CMK (cell line): ENCODE results near the gene SSRP1.

Experiments
- DNase-seq: peaks from one replicate; pipeline ENCODE4 v3.0.0-alpha.2; 2010; ENCODE audit warnings: low read depth

SSRP1 gene

DNA sequence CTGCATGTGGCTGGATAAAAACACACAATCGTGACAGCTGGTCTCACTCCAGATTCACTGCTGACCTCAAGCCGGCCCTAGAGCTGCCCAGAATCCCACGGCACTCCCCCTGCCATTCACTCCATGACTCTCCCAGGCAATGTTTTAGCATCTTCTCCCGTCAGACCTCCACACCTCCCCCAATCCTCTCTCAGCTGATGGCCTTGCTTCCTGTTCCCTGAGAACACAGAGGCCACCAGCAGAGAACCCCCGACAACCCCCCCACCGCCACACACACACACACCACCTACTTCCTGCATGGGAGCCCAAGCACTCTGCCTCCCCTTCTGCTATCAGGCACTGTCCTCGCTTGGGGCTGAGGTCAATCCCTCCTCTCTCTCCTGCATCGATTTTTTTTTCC is 20.2 kb downstream of the SSRP1 start:
- DNase-seq = no peak

DNA sequence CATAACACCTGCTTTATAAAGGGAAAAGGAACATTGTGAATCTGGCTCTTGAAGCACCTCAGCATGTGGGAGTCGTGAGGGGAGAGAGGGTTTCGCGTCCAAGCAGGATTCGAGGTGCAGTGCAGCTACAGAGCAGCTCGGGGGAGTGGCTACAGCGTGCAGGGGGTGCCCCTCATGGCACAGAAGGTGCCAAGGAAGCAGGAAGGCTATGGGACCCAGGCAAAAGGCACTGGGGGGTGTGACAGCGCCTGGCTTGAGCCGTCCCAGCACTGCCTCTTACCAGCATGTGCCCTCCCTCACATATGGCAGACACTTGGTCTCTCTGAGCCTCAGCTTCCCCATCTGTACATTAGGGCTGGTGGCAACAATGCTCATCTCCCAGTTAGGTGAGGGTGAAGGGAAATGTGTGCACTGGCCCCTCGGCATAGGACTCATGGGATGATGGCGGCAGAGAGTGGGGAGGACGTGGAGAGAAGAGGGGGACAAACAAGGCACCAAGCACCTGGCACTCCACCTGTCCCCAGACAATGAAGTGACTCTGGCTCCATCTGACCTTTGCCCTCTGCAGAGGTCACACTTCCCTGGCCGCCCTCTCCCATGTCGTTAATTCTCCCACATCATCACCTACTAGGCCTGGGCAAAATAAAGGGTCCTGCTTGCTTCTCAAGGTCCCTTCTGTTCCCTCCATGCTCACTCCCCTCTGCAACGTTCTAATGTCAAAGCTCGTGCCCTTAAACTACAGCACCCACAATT is 21.3 kb downstream of the SSRP1 start:
- no peak for DNase-seq

DNA sequence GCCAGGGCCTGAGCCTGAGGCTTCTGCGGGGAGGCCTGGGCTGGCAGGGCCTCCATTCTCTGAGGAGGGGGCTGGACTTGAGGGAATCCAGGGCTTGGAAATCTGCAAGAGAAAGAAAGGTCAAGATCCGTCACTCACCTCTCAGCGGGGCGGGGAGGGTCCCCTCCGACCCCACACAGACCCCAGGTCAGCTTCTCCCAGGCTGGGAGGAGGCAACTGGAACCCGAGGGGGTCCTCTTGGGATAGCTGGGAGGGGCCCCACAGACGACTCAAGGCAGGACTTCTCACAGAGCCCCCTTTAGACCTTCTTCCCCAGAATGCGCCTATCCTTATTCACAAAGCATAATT is 21.9 kb downstream of the SSRP1 start:
- no peak for DNase-seq

DNA sequence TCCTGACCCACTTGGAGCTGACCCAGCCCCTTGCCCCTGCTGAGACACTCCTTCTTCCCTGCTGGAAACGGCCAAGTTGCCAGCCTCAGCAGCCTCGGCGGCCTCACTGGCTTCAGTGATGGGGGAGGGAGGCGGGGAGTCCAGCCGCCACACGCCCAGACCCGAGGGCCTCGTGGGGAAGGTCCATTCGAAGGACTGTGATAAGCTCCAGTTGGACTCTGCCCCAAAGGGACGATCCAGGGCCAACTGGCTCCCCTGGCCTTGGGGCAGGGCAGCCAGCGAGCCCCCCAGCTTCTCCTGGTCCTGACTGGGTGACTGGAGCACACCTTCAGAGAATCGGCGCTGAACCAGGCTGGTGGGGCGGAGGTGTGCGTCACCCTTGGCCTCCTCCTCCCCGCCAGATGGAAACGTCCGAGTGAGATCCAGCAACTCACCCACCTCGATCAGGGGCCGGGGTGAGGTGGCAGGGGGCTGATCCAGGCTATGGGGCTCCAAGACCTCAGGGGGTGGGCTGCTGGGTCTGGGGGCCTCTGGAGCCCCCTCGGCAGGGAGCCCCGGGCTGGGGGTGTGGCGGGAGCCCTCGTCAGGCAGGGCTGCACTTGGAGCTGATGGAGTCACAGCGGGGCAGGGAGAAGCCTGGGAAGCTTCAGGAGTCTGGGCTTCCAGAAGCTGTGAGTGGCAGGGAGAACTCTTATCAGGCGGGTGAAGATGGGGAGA is 22.5 kb downstream of the SSRP1 start:
- DNase-seq = no peak

DNA sequence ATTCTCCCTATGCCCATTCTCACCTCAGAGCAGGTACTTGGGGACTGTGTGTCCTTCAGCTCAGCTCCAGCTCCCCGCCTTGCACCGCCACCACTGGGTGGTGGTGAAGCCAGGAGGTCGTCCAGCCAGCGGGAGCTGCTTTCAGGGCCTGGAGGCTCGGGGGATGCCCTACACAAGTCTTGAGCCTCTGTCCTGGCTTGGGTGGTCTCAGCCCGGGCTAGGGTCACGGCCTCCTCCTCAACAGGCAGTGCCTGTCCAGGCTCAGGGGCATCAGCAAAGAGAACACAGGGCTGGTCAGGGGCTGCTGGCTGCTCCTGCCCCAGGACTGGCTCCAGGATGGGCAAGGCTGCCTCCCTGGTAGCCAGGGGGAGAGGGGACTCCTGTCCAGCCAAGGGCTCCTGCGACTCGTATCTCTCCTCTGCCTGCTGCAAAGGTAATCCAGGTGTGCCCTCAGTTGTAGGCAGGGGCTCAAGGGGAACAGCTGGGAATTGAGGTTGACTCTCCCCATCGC is 23.1 kb downstream of the SSRP1 start:
- no peak for DNase-seq

DNA sequence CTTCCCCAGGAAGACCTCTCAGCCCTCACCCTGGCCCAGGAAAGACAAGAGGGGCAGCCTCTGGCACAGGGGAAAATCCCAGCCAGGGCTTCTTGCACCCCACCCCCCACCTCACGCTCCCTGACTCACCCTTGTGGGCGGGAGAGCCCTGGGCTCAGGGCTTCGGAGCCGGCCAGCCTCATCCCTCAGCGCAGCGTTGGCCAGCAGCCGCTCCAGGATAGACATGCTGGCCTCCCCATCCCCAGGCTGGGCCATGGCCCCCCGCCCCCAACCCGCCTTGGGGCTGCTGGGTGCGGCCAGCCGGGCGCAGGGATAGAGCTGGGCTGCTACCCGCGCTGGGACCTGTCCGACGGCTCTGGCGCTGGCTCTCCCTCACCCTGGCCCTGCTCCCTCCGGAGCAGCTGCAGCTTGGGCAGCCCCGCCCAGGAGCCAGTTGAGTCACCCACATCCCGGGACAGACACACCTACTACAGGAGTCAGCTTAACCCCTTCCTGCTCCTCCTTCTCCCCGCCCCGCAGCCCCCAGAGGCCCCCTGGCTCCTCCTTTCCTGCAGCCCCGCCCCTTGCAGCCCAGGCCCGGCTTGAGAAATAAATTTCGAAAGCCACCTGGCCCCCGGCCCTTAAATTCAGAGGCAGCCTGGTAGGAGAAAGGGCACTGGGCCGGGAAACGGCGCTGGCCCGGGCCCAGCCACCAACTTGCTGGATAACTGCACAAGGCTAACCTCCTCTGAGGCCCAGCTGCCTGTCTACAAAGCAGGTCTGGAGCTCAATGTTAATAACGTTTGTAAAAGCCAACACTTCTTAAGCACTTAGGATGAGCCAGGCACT is 24.4 kb downstream of the SSRP1 start:
- no peak for DNase-seq

DNA sequence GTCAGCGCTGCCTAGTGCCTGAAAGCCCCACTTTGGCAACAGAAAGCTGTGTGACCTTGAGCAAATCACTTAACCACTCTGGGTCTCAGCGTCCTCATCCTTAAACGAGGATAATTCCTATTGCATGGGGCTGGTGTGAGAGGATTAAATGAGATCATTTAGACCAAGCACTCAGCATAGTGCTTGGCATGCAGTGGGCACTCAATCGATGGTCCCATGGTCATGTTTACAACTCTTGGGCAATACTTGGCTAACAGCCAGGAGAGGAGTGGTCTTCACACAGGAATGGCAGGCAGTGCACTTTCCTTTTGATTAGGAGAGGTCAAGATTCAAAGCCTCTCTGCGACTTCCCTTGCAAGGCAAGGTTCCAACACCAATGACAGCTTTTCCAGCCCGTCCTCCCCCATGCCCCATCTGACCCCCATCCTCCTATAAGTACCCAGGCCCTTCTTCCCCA is 25.0 kb downstream of the SSRP1 start:
- no peak for DNase-seq

DNA sequence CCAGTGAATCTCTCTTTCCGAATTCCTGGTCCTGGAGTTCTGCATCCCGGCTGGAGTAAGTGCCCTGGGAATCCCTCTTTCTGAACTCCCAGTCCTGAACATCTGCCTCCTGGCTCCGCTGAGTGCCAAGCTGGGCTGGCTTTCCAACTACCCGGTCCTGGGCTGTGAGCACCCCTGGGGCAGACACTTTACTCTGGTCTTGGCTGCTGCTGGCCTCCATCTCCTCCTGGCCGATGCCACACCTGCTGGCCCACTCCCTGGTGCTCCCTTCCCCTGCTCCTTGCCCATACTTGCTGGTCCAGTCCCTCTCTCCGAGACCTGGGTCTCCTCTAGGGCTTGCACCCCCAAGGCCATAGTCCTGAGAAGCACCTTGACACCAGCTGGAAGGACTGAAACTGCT is 25.6 kb downstream of the SSRP1 start:
- DNase-seq = no peak

DNA sequence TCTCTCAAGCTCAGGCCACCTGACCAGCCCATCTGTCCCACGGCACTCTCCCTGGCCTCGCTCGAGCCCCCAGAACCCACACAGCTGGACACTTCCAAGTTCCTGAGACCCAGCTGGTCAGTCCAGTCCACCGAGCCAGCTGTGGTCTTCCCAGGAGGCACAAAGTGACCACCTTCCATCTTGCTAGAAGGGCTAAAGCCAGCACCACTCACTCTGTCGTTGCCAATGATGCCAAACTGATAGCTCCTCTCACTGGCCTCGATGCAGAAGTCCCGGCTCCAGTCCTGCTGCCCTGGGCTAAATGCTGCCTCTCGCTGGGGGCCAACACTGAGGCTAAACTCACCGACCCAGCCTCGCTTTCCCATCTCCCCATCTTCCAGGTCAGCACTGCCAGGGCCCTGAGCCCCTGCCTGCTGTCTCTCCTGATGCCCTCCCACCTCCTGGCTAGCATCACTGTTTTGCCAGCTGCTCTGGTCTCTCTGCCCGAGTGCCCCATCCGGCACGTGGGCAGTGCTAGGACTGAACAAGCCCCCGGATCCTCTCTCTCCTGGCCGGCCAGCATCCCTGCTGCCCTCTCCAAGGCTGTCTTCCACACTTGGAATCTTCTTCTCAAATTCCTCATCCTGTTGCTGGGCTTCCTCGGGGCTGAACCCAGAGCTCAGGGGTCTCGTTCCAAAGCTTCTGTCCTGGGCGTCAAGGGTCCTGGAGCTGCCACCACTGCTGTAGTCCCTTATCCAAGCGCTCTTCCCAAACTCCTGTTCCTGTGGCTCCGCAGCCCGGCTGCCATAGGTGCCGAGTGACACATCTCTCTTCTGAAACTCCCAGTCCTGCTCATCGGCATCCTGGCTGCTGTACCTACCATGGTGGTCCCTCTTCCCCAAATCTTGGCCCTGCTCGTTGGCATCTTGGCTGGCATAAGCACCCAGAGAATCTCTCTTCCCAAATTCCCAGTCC is 26.3 kb downstream of the SSRP1 start:
- DNase-seq = no peak

DNA sequence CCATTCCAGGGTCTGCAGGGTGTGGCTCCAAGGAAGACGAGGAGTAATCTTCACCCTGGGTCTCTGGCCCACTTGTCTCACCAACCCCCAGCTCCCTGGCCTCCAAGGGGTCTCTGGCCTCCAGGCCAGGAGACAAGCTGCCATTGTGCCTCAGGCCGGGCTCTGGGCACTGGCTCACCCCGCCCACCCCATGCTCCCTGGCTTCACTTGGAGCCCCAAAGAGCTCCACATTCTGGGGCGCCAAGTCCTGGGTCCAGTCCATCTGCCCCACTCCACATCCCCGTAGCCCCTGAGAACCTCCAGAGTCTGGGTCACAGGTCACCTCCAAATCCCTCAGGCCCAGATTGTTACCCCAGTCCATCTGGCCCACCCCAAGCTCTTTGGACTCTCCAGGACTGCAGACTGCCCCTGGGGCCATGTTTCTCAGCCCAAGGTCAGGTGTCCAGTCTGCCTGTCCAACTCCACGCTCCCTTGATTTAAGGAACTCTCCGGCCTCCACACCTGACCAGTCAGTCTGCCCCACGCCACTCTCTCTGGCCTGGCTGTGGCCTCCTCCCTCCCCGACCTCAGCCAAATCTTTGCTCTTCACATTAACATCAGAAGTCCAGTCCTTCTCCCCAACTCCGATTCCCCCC is 27.1 kb downstream of the SSRP1 start:
- no peak for DNase-seq

DNA sequence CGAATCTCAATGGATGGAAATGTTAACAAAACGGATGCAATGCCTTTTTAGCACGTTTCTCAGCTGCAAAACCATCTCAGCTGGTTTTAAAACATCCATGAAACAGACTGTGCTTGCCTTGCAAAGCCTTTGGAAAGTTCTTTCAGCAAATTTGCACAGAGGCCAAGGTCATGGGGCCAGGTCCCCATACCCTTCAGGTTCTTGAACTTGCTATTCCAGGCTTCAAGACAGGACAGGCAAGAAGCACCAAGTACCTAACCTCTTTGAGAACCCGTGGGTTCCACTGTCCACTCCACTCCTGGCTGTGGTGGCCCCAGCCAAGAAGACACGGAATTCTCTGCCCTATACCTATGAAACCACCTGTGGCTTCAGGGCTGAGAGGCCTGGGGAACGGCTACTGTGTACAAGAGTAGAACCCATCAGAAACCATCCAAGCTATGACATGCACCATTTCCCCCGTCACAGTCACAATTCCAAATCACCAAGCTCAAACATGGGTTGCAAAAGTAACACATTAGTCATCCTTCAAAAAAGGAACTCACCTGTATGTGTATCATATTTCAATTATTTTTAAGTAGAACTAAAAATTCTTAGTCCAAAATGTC is 27.9 kb downstream of the SSRP1 start:
- DNase-seq = no peak

DNA sequence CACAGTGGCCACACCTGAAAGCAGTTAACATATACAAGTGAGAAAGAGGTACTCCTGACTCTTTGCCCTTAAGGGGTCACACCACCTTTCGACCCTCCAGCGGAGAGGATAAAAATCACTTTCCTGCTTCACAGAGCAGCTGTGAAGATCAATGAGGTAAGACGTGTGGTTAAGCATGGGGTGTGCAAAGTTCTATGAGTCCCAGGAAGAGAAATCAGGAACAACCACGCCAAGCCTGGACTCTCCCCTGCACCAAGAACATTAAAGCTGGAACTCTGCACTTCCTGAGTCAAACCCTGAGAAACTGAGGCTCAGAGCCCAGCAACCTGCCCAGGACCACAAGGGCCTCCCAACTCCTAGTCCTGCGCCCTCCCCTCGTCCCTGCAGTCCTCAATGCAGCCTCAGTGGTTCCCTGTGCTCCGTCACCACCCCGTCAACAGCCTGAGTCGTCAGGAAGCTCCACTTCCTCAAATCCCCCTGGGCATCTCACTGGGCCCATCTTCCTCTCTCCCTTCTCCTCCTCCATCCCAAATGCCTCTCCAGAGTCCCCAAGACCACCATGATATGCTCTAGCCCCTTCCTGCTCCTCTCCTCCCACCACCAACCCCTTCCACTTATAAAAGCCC is 28.6 kb downstream of the SSRP1 start:
- no peak for DNase-seq

DNA sequence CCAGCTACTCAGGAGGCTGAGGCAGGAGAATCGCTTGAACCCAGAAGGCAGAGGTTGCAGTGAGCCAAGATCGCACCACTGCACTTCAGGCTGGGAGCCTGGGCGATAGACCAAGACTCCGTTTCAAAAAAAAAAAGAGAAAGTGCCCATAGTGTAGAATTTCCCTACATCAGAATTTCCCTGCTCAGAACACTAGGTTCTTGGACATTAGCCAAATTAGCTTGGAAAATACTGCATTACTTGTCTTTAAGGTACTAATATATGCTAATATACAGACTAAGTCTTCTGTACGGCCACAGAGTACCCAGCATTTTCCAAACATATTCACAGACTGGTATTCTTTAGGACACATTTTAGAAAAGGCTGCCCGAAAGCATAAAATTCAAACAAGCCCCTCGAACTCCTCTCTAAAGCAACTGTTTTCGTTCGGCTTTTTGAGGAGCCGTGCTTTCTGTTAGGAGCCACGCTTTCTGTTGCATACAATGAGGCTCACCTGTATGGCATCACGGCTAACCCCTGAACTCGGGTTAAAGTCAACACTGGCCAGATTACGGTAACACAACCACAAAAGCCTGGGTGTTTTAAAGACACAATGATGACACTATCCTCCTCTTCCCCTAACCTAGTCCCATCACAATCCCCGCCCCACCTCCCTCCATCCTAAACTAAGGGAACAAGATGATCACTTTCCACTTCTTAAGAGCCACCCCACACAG is 29.4 kb downstream of the SSRP1 start:
- no peak for DNase-seq

DNA sequence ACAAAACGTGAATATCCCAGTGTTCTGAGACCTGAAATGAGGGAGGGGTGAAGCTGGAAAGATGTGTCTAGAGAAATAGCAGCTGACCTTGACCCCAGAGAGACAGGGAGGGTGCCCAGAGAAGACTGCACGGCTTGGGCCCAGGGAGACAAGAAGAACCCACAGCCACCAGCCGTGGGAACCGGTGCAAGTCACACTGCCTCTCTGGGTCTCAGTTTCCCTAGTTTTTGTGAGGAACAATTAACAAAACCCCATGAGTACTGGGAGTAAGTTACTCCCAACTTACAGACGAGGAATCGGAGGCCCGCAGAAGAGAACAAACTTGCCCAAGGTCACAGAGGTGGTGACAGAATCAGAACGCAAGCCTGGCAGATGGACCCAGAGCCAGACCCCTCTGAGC is 30.2 kb downstream of the SSRP1 start:
- no peak for DNase-seq

DNA sequence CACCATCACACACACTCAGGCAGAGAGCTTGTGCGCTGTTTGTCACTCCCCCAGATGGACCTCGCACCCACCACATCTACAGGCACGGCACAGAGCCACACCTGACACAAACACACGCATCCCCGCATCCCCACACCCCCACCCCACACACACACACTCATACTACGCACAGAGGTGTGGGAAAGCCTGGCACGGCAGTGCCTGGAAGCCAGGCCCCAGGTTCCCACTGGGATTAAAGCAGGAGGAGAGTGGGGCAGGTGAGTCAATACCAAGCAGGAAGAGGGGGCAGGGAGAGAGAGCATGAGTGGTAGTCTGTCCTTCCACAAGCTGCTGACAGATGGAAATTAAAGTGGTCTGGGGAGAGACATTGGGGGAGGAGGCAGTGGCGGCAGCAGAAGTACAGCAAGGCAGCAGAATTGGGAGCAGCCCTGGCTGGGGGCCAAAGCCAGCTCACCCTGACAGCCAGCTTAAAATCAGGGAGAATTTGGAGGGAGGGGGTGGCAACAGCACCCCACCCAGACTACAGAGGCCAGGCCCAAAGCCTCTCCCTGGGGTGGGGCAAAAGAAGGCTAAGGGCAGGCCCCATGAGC is 31.6 kb downstream of the SSRP1 start:
- DNase-seq = no peak

DNA sequence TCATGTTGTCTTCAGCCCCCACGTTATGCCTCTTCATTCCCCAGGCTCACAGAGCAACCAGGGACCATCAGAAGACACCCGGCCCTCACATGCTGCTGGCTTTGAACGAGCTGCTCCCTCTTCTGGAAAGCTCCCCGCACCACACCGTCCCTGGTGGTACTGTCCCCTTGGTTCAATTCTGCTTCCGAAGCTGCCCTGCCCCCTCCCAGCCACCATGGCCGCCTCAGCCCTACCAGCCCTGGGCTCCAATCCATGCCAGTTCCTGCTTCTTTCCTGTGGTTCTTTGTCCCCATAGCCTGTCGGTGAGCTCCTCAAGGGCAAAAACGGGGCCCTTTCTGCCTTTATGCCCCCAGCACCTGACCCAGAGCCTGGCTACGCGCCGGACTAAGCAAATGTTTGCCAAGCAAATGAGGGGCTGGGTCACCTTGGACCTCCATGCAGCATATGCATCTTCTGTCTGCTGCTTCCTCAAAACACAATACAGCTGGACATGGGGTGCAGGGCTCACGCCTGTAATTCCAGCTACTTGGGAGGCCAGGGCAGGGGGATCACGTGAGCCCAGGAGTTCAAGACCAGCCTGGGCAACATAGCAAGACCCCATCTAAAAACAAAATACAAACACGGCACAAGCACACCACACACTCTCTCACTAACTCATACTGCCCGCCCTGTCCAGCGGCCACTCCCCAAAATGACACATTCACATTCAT is 32.3 kb downstream of the SSRP1 start:
- no peak for DNase-seq

DNA sequence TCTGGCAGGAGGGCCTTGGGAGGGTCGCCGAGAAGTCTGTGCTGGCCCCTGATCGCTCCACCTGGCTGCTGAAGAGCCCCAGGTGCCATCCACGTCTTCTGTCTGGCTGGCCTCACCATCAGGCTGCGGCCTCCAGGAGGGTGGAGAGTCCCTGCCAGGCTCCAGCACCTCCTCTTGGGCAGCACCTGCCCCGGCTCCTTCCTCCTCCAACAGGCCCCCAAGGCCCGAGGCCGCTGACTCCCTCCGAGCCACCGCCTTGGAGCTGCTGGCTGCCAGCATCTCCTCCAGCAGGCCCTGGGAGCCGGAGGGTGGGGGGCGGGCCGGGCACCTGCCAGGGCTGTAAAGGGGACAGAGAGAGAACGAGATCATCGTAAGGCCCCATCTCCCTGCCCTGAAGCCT is 33.2 kb downstream of the SSRP1 start:
- no peak for DNase-seq

DNA sequence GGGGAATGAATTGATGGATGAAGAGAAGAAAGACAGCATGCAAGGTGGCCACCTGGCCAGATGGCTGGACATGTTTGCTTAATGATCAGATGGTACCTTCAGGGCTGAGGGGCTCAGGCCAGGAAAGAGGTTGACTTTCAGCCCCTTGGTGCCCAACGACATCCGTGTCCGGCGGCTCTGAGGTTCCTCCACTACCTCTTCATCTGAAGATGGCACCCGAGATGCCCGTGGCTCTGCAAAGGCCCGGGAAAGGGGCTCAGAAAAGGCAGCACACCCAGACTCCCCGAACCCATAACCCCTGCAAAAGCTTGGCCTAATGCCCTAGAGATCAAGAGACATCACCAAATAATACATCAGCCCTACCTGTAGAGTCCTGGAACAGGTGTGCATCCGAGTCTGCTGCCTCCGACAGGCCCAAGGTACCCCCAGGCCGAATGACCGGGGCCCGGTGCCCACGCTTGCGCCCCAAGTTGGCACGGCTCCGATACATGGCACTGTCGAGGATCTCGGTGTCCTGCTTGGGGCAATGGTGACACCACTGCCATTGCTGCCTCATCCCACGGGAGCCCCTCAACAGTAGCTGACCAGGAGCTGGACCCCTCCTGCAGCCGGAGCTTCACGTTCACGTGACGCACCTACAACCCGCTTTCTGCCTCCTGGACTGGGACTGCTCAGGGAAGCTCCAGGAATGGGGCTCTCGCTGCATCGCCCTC is 33.8 kb downstream of the SSRP1 start:
- DNase-seq = no peak
